B cell (primary cell): ENCODE data around the gene KAZN. TPM values are rescaled to one million over a fixed set of nuclear protein-coding genes. Genes with fewer than 3 reads are reported as not detected.

Experiments used
- ATAC-seq: fragments of 200-7000 bp; cut with Tn5 transposase; one replicate; pipeline ENCODE4 v1.10.0; 2021; ENCODE audit warnings: low read depth, mild to moderate bottlenecking, moderate number of reproducible peaks, moderate library complexity
- CTCF ChIA-PET: fragments of 350-600 bp; sonication (Branson Sonifier 250); formaldehyde crosslinking; loops from one replicate; lab custom pipeline; 2021; ENCODE audit warnings: antibody characterized with exemption, inconsistent platforms; lab: Charles Lee
- POLR2A ChIA-PET: fragments of 350-600 bp; sonication (Branson Sonifier 250); formaldehyde crosslinking; loops from one replicate; lab custom pipeline; 2021; ENCODE audit warnings: antibody characterized with exemption; lab: Charles Lee
- DNase-seq: peaks from one replicate; pipeline ENCODE4 v3.0.0; 2013
- H2AFZ ChIP-seq: 2 replicates; pipeline ENCODE4 v1.6.1; 2012; ENCODE audit warnings: mild to moderate bottlenecking, low read depth, low read length; ENCODE audit not compliant: insufficient read depth, poor library complexity, severe bottlenecking
- H3K27ac ChIP-seq, 2 donors: 1 replicate in 1 of 2; 2 replicates in 1 of 2; pipeline ENCODE4 v1.5.1; 2012 to 2013; ENCODE audit warnings: low read length in 2 of 2, mild to moderate bottlenecking in 2 of 2, moderate library complexity in 1 of 2
- H3K27me3 ChIP-seq, 4 experiments: fragments of 200-600 bp in 1 of 4; sonication (generic) in 1 of 4; replicated peaks in 1 of 4; 1 replicate in 2 of 4; 2 replicates in 2 of 4; pipeline versions ENCODE4 v1.6.1 to v1.7.0; 2013 to 2016; ENCODE audit warnings: low read length in 3 of 4, mild to moderate bottlenecking in 2 of 4, mixed read lengths in 1 of 4, moderate library complexity in 1 of 4; ENCODE audit not compliant: insufficient read depth in 4 of 4, control insufficient read depth in 3 of 4; ENCODE audit errors: control extremely low read depth in 1 of 4
- H3K36me3 ChIP-seq, 2 experiments: replicated peaks in 1 of 2; 1 replicate in 1 of 2; 2 replicates in 1 of 2; pipeline versions ENCODE4 v1.6.1 to v1.7.1; 2013; ENCODE audit warnings: low read length in 1 of 2; ENCODE audit not compliant: insufficient read depth in 2 of 2, control insufficient read depth in 1 of 2; ENCODE audit errors: control extremely low read depth in 1 of 2, extremely low read depth in 1 of 2
- H3K4me1 ChIP-seq, 2 donors: fragments of 200-600 bp in 1 of 2; sonication (generic) in 1 of 2; 1 replicate in 1 of 2; 2 replicates in 1 of 2; pipeline versions ENCODE4 v1.5.1 to v1.6.1; 2013 to 2017; ENCODE audit warnings: low read length in 2 of 2; ENCODE audit not compliant: control insufficient read depth in 2 of 2, insufficient read depth in 2 of 2
- H3K4me2 ChIP-seq: replicated peaks from 2 replicates; pipeline ENCODE3; 2012; ENCODE audit warnings: mild to moderate bottlenecking, low read depth, low read length; ENCODE audit not compliant: poor library complexity, severe bottlenecking
- H3K4me3 ChIP-seq, 5 experiments: fragments of 200-600 bp in 1 of 5; sonication (generic) in 1 of 5; 1 replicate in 3 of 5; 2 replicates in 2 of 5; pipeline versions ENCODE4 v1.5.1 to v1.7.0; 2011 to 2016; ENCODE audit warnings: low read length in 4 of 5, mild to moderate bottlenecking in 4 of 5, low read depth in 2 of 5, control low read depth in 1 of 5, moderate library complexity in 1 of 5; ENCODE audit not compliant: insufficient read depth in 1 of 5; ENCODE audit errors: control extremely low read depth in 1 of 5, extremely low read depth in 1 of 5
- H3K79me2 ChIP-seq: fragments of 200-600 bp; sonication (generic); one replicate; pipeline ENCODE4 v1.6.0; 2016; ENCODE audit warnings: low read length; ENCODE audit not compliant: control insufficient read depth, insufficient read depth
- H3K9ac ChIP-seq: fragments of 200-600 bp; sonication (generic); 2 replicates; pipeline ENCODE4 v1.6.1; 2017; ENCODE audit warnings: mild to moderate bottlenecking, low read length, moderate library complexity
- H3K9me3 ChIP-seq, 3 donors: one replicate each; pipeline versions ENCODE4 v1.6.1 to v1.7.1; 2013; ENCODE audit warnings: low read length in 2 of 3; ENCODE audit not compliant: control insufficient read depth in 2 of 3, insufficient read depth in 1 of 3; ENCODE audit errors: control extremely low read depth in 1 of 3
- H4K20me1 ChIP-seq: 2 replicates; pipeline ENCODE4 v1.6.0; 2012; ENCODE audit warnings: mild to moderate bottlenecking, low read length; ENCODE audit not compliant: insufficient read depth, control insufficient read depth, poor library complexity, severe bottlenecking
- H3K27ac Mint-ChIP-seq: one replicate; pipeline ENCODE4 v1.8.0; 2021; ENCODE audit warnings: mixed read lengths
- H3K27me3 Mint-ChIP-seq: one replicate; pipeline ENCODE4 v1.8.0; 2021; ENCODE audit warnings: mixed read lengths
- H3K4me1 Mint-ChIP-seq: one replicate; pipeline ENCODE4 v1.8.0; 2021; ENCODE audit warnings: mixed read lengths
- H3K4me3 Mint-ChIP-seq: one replicate; pipeline ENCODE4 v1.8.0; 2021; ENCODE audit warnings: mixed read lengths
- H3K9me3 Mint-ChIP-seq: one replicate; pipeline ENCODE4 v1.8.0; 2022; ENCODE audit warnings: mixed read lengths; ENCODE audit not compliant: insufficient read depth
- EZH2 ChIP-seq: IDR thresholded peaks from 2 replicates; pipeline ENCODE4 v1.6.1; 2012; ENCODE audit warnings: borderline replicate concordance, low read depth, mild to moderate bottlenecking, moderate library complexity, low read length; ENCODE audit not compliant: insufficient read depth, poor library complexity, severe bottlenecking
- WGBS: methylation state at CpG from one replicate; pipeline ENCODE4 v1.1.5; 2013; ENCODE audit warnings: missing lambda C conversion rate; ENCODE audit not compliant: insufficient coverage; 5-methylcytosine and 5-hydroxymethylcytosine counted together
- intact Hi-C: fragments of 100-400 bp; cut with micrococcal nuclease; formaldehyde crosslinking; loops from one replicate; pipeline ENCODE4 v1.10.0; 2022
- polyA plus RNA-seq: library from polyadenylated mRNA; depleted of rRNA; stranded (reverse); fragments of >200 nt; gene quantifications from 2 replicates; pipeline ENCODE4 v1.2.3, GENCODE V29; 2012
- total RNA-seq, 2 donors: library from RNA; stranded (reverse); fragments of 120-200 nt in 1 of 2; gene quantifications; 1 replicate in 1 of 2; 2 replicates in 1 of 2; pipeline versions ENCODE4 v1.2.3 to v1.2.4, GENCODE V29; 2013 to 2022
- TF ChIP-seq, protein P1 (sequence below): fragments of 200-600 bp; IDR thresholded peaks from one replicate; pipeline ENCODE4 v1.8.0; 2022; ENCODE audit warnings: antibody characterized with exemption, mild to moderate bottlenecking

Gene KAZN
- total and polyA plus RNA-seq, 2 donors (not counting 1 experiment from before 2014, with no cell fraction given): 0.13 to 0.39 TPM

DNA sequence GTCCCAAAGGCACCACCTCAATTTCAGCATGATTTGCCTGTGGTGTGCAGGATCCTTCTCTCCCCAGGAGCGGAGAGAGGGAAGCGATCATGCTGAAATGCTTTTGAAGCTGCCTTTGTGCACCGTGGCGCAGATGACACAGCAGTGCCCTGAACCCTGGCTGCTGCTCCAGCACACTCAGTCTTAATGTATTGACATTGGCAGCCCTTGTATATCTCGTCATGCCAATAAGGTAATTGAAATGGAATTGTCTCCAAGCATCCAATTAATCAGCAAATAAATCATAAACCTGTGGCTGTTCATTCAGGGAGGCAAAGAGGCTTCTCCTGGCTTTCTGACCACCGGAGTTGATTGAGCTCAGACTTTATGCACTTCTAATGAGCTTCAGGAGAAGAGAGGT lies 139.8 kb downstream of the KAZN start:
- POLR2A ChIA-PET: no interaction called here
- Histone ChIP-seq H3K9me3 (peaks cover 0 to 6% (median 0%) of the 10 kb centered on the region in 3 donors), H3K4me2 (no peak overlapping the region), H3K4me1 (peaks cover 0 to 21% of the 10 kb centered on the region in 2 donors), H3K79me2 (no peaks in the 10 kb centered on the region), H2AFZ (no peak overlapping the region), H3K27me3 (peaks cover 0 to 22% (median 2%) of the 10 kb centered on the region in 4 experiments), H4K20me1 (no peaks in the 10 kb centered on the region), H3K4me3 (no peak overlapping the region), H3K36me3 (no peaks in the 10 kb centered on the region), H3K9ac (no peak overlapping the region), H3K27ac (no peak overlapping the region)
- H3K4me3 Mint-ChIP-seq: no peak overlapping the region
- no peaks in the 10 kb centered on the region for H3K9me3 Mint-ChIP-seq
- intact Hi-C loops: no loop called here
- no peak for DNase-seq
- no peak for TF ChIP-seq EZH2
- TF ChIP-seq, protein P1, sequence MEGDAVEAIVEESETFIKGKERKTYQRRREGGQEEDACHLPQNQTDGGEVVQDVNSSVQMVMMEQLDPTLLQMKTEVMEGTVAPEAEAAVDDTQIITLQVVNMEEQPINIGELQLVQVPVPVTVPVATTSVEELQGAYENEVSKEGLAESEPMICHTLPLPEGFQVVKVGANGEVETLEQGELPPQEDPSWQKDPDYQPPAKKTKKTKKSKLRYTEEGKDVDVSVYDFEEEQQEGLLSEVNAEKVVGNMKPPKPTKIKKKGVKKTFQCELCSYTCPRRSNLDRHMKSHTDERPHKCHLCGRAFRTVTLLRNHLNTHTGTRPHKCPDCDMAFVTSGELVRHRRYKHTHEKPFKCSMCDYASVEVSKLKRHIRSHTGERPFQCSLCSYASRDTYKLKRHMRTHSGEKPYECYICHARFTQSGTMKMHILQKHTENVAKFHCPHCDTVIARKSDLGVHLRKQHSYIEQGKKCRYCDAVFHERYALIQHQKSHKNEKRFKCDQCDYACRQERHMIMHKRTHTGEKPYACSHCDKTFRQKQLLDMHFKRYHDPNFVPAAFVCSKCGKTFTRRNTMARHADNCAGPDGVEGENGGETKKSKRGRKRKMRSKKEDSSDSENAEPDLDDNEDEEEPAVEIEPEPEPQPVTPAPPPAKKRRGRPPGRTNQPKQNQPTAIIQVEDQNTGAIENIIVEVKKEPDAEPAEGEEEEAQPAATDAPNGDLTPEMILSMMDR: no peak
- CTCF ChIA-PET: no interaction called here
- peaks cover 57% of the 10 kb centered on the region for H3K27me3 Mint-ChIP-seq
- no peak overlapping the region for H3K27ac Mint-ChIP-seq
- H3K4me1 Mint-ChIP-seq: peaks cover 3% of the 10 kb centered on the region
- 100% methylated on average over 1 of the region's 6 CpGs for WGBS
- no peak for ATAC-seq

GRCh38 chr1:14738647-14739046 lies 140.2 kb downstream of the KAZN start:
- H3K27ac ChIP-seq: no peak overlapping the region

More at GRCh38 chr1:14738647-14739046, 140.2 kb downstream of the KAZN start:
- Mint-ChIP-seq H3K4me1 (peaks cover 3% of the 10 kb centered on the region), H3K4me3 (no peak overlapping the region), H3K9me3 (no peaks in the 10 kb centered on the region), H3K27me3 (peaks cover 57% of the 10 kb centered on the region), H3K27ac (no peak overlapping the region)
- ChIA-PET CTCF (no interaction called here), POLR2A (no interaction called here)
- no peak overlapping the region for H2AFZ ChIP-seq
- DNase-seq (no peak), ATAC-seq (no peak)
- peaks cover 0 to 21% of the 10 kb centered on the region in 2 donors for H3K4me1 ChIP-seq
- no peaks in the 10 kb centered on the region for H3K36me3 ChIP-seq
- no peak overlapping the region for H3K4me3 ChIP-seq
- no peak overlapping the region for H3K4me2 ChIP-seq
- peaks cover 0 to 22% (median 2%) of the 10 kb centered on the region in 4 experiments for H3K27me3 ChIP-seq
- 65% methylated on average over 7 of the region's 8 CpGs for WGBS
- no peak overlapping the region for H3K9ac ChIP-seq
- H3K9me3 ChIP-seq: peaks cover 0 to 6% (median 0%) of the 10 kb centered on the region in 3 donors
- intact Hi-C loops: no loop called here
- TF ChIP-seq, protein P1: no peak
- TF ChIP-seq EZH2: no peak
- no peaks in the 10 kb centered on the region for H4K20me1 ChIP-seq
- H3K79me2 ChIP-seq: no peaks in the 10 kb centered on the region
